Esophagus muscularis mucosa (tissue), 4 donors: ENCODE results near the gene SAFB. TPM values are rescaled to one million over a fixed set of nuclear protein-coding genes. Genes with fewer than 3 reads are reported as not detected.

Experiments used
- DNase-seq: peaks from one replicate; pipeline ENCODE4 v3.0.0-alpha.2; 2017; ENCODE audit errors: extremely low spot score
- H3K27ac ChIP-seq, 4 donors: fragments of 200-600 bp; sonication (generic); replicated peaks in 1 of 4; 1 replicate in 3 of 4; 2 replicates in 1 of 4; pipeline ENCODE4 v1.5.1; 2016 to 2019; ENCODE audit warnings: mild to moderate bottlenecking in 1 of 4
- H3K27me3 ChIP-seq, 4 donors: fragments of 200-600 bp; sonication (generic); one replicate each; pipeline versions ENCODE4 v1.5.1 to v1.6.0; 2016 to 2019
- H3K36me3 ChIP-seq, 4 donors: fragments of 200-600 bp; sonication (generic); one replicate each; pipeline ENCODE4 v1.5.1; 2016 to 2019
- H3K4me1 ChIP-seq, 4 donors: fragments of 200-600 bp; sonication (generic); one replicate each; pipeline ENCODE4 v1.5.1; 2016 to 2019
- H3K4me3 ChIP-seq, 4 donors: fragments of 200-600 bp; sonication (generic); 1 replicate in 2 of 4; 2 replicates in 2 of 4; pipeline ENCODE4 v1.5.1; 2016 to 2019; ENCODE audit warnings: mild to moderate bottlenecking in 4 of 4, moderate library complexity in 1 of 4
- H3K9me3 ChIP-seq, 4 donors: fragments of 200-600 bp; sonication (generic); 1 replicate in 3 of 4; 2 replicates in 1 of 4; pipeline ENCODE4 v1.5.1; 2016 to 2019
- CTCF ChIP-seq, 3 experiments: fragments of 200-600 bp in 2 of 3; fragments of 450-650 bp in 1 of 3; sonication (generic) in 2 of 3; IDR thresholded peaks; one replicate each; pipeline ENCODE4 v1.5.1; 2017 to 2019; ENCODE audit warnings: antibody characterized with exemption in 3 of 3, mild to moderate bottlenecking in 2 of 3, moderate library complexity in 1 of 3
- EP300 ChIP-seq: sonication (generic); formaldehyde crosslinking; IDR thresholded peaks from one replicate; pipeline ENCODE4 v1.6.1; 2017; ENCODE audit warnings: antibody characterized with exemption
- POLR2A ChIP-seq: fragments of 450-650 bp; IDR thresholded peaks from one replicate; pipeline ENCODE4 v1.6.1; 2017; ENCODE audit warnings: antibody characterized with exemption, moderate library complexity, mild to moderate bottlenecking, low read depth
- POLR2AphosphoS5 ChIP-seq, 2 donors: sonication (generic); formaldehyde crosslinking; IDR thresholded peaks; one replicate each; pipeline ENCODE4 v1.6.1; 2017; ENCODE audit warnings: antibody characterized with exemption in 2 of 2
- WGBS: methylation state at CpG from one replicate; pipeline ENCODE4 v1.1.5; 2018; 5-methylcytosine and 5-hydroxymethylcytosine counted together
- intact Hi-C: fragments of 100-400 bp; cut with DNase I; formaldehyde crosslinking; loops from one replicate; pipeline ENCODE4 v1.15.1; 2023
- total RNA-seq, 4 donors: library from RNA; depleted of rRNA; stranded (reverse); fragments of >200 nt; gene quantifications; one replicate each; pipeline versions ENCODE4 v1.1.0 to v1.2.1, GENCODE V29; 2016

Gene SAFB
- total RNA-seq, 4 donors from 2014 or later, result 48.4 to 96.2 (median 75.7) TPM

GRCh38 chr19:5671600-5671999, 48.7 kb downstream of the SAFB start:
- intact Hi-C loops, result no loop called here
- TF ChIP-seq CTCF (IDR thresholded peaks at IDR 0.05) (no peak), POLR2AphosphoS5 (IDR thresholded peaks at IDR 0.05) (no peak), POLR2A (no peak), EP300 (no peak)
- Histone ChIP-seq H3K27me3 (no peaks in the 10 kb centered on the region), H3K4me3 (no peak overlapping the region), H3K9me3 (no peaks in the 10 kb centered on the region), H3K27ac (no peak overlapping the region), H3K4me1 (peaks cover 0 to 5% (median 0%) of the 10 kb centered on the region in 4 donors), H3K36me3 (peaks cover 29 to 45% (median 45%) of the 10 kb centered on the region in 4 donors)
- 98% methylated on average over 5 of the region's 7 CpGs for WGBS
- DNase-seq, result no peak

- intact Hi-C loops, result no loop called here
- Histone ChIP-seq H3K36me3 (peaks cover 16 to 38% (median 36%) of the 10 kb centered on the region in 4 donors), H3K4me1 (peaks cover 0 to 5% (median under 1%) of the 10 kb centered on the region in 4 donors), H3K9me3 (no peaks in the 10 kb centered on the region), H3K27ac (no peak overlapping the region), H3K4me3 (no peak overlapping the region), H3K27me3 (no peaks in the 10 kb centered on the region)
- no peak for DNase-seq
- no peak for TF ChIP-seq EP300
- 90% methylated on average over 8 of the region's 13 CpGs for WGBS
Measured at GRCh38 chr19:5672708-5673459, 50.0 kb downstream of the SAFB start.

GRCh38 chr19:5673752-5674151, 50.9 kb downstream of the SAFB start:
- intact Hi-C loops, result no loop called here
- 98% methylated on average over 1 of the region's 1 CpG for WGBS
- H3K9me3 ChIP-seq, result no peaks in the 10 kb centered on the region
- H3K27ac ChIP-seq, result no peak overlapping the region
- no peaks in the 10 kb centered on the region for H3K27me3 ChIP-seq
- no peak for TF ChIP-seq CTCF (IDR thresholded peaks at IDR 0.05)
- no peak for TF ChIP-seq EP300
- no peak for TF ChIP-seq POLR2AphosphoS5 (IDR thresholded peaks at IDR 0.05)
- TF ChIP-seq POLR2A, result no peak
- H3K4me3 ChIP-seq, result no peak overlapping the region
- DNase-seq, result no peak
- peaks cover under 1 to 9% (median 6%) of the 10 kb centered on the region in 4 donors for H3K4me1 ChIP-seq
- peaks cover 10 to 38% (median 36%) of the 10 kb centered on the region in 4 donors for H3K36me3 ChIP-seq

- intact Hi-C loops, result no loop called here
- TF ChIP-seq CTCF (IDR thresholded peaks at IDR 0.05) (no peak), POLR2AphosphoS5 (IDR thresholded peaks at IDR 0.05) (no peak), POLR2A (no peak), EP300 (no peak)
- Histone ChIP-seq H3K4me3 (no peak overlapping the region), H3K27ac (no peak overlapping the region), H3K27me3 (no peaks in the 10 kb centered on the region), H3K4me1 (peaks cover 10 to 19% (median 15%) of the 10 kb centered on the region in 4 donors), H3K9me3 (no peaks in the 10 kb centered on the region), H3K36me3 (peaks cover under 1 to 30% (median 27%) of the 10 kb centered on the region in 4 donors)
- DNase-seq, result no peak
- WGBS, result 95% methylated on average over 4 of the region's 5 CpGs
Measured at GRCh38 chr19:5674714-5675113, 51.8 kb downstream of the SAFB start.

- DNase-seq, result no peak
- Histone ChIP-seq H3K36me3 (peaks cover 0 to 23% (median 19%) of the 10 kb centered on the region in 4 donors), H3K27ac (no peak overlapping the region), H3K9me3 (no peaks in the 10 kb centered on the region), H3K27me3 (no peaks in the 10 kb centered on the region), H3K4me3 (no peak overlapping the region), H3K4me1 (peaks cover 17 to 26% (median 21%) of the 10 kb centered on the region in 4 donors)
- intact Hi-C loops, result no loop called here
- WGBS, result 84% methylated on average over 13 of the region's 17 CpGs
- TF ChIP-seq POLR2A, result no peak
- no peak for TF ChIP-seq EP300
- TF ChIP-seq CTCF (IDR thresholded peaks at IDR 0.05), result no peak
- TF ChIP-seq POLR2AphosphoS5 (IDR thresholded peaks at IDR 0.05), result no peak
Measured at GRCh38 chr19:5676105-5676771, 53.4 kb downstream of the SAFB start.
